CD4-positive, CD25-positive, alpha-beta regulatory T cell (primary cell): ENCODE results near the gene ARHGDIA. TPM values are rescaled to one million over a fixed set of nuclear protein-coding genes. Genes with fewer than 3 reads are reported as not detected.

ENCODE experiments used
- ATAC-seq, 2 donors: fragments of 150-1000 bp; cut with Tn5 transposase; one replicate each; pipeline ENCODE4 v1.10.0; 2021; ENCODE audit warnings: low read depth in 2 of 2, moderate number of reproducible peaks in 2 of 2, moderate library complexity in 1 of 2
- DNase-seq, 3 donors: peaks; one replicate each; pipeline versions ENCODE4 v3.0.0 to v3.0.0-alpha.2; 2012 to 2022; ENCODE audit warnings: mixed read lengths in 1 of 3
- H3K27ac ChIP-seq: one replicate; pipeline ENCODE4 v1.7.0; 2013; ENCODE audit warnings: mild to moderate bottlenecking, low read length; ENCODE audit not compliant: insufficient read depth, poor library complexity, severe bottlenecking
- H3K27me3 ChIP-seq: one replicate; pipeline ENCODE4 v1.7.0; 2013; ENCODE audit warnings: low read length; ENCODE audit not compliant: control insufficient read depth, insufficient read depth
- H3K36me3 ChIP-seq: one replicate; pipeline ENCODE4 v1.7.0; 2013; ENCODE audit warnings: mild to moderate bottlenecking, low read length, moderate library complexity; ENCODE audit not compliant: control insufficient read depth, insufficient read depth
- H3K4me1 ChIP-seq: 2 replicates; pipeline ENCODE4 v1.7.0; 2013; ENCODE audit warnings: mild to moderate bottlenecking, low read length; ENCODE audit not compliant: insufficient read depth, control insufficient read depth, poor library complexity, severe bottlenecking
- H3K4me3 ChIP-seq: one replicate; pipeline ENCODE4 v1.7.0; 2013; ENCODE audit warnings: low read depth, mild to moderate bottlenecking, low read length, moderate library complexity
- H3K9me3 ChIP-seq, 2 experiments: 1 replicate in 1 of 2; 2 replicates in 1 of 2; pipeline ENCODE4 v1.7.0; 2013; ENCODE audit warnings: low read length in 2 of 2, mild to moderate bottlenecking in 1 of 2, moderate library complexity in 1 of 2; ENCODE audit not compliant: control insufficient read depth in 2 of 2
- H3K27ac Mint-ChIP-seq, 3 donors: one replicate each; pipeline ENCODE4 v1.8.0; 2020 to 2022; ENCODE audit warnings: mild to moderate bottlenecking in 3 of 3, mixed read lengths in 3 of 3, moderate library complexity in 2 of 3
- H3K27me3 Mint-ChIP-seq: one replicate; pipeline ENCODE4 v1.8.0; 2022; ENCODE audit warnings: mild to moderate bottlenecking, mixed read lengths
- H3K36me3 Mint-ChIP-seq: one replicate; pipeline ENCODE4 v1.8.0; 2020; ENCODE audit warnings: mixed read lengths
- H3K4me1 Mint-ChIP-seq, 4 donors: one replicate each; pipeline ENCODE4 v1.8.0; 2020 to 2022; ENCODE audit warnings: mixed read lengths in 4 of 4, mild to moderate bottlenecking in 1 of 4
- H3K4me3 Mint-ChIP-seq, 4 donors: one replicate each; pipeline ENCODE4 v1.8.0; 2020 to 2022; ENCODE audit warnings: mild to moderate bottlenecking in 4 of 4, mixed read lengths in 4 of 4, moderate library complexity in 3 of 4
- H3K9me3 Mint-ChIP-seq, 7 donors: one replicate each; pipeline ENCODE4 v1.8.0; 2020 to 2022; ENCODE audit warnings: mixed read lengths in 7 of 7, mild to moderate bottlenecking in 3 of 7, moderate library complexity in 2 of 7
- polyA plus RNA-seq, 4 donors: library from polyadenylated mRNA; unstranded; fragments of 300-500 nt; fragmentation: Illumina TruSeq; gene quantifications; one replicate each; pipeline ENCODE4 v1.2.3, GENCODE V29; 2021
- total RNA-seq: library from RNA; stranded (reverse); gene quantifications from one replicate; pipeline ENCODE4 v1.2.3, GENCODE V29; 2022

Gene ARHGDIA
- total and polyA plus RNA-seq, 5 donors from 2014 or later: 91.4 to 578 (median 107) TPM

- H3K27ac Mint-ChIP-seq: peak overlapping the region; percentile 84 to 98 (median 93)
- H3K36me3 Mint-ChIP-seq: no peaks in the 10 kb centered on the region
- H3K9me3 Mint-ChIP-seq: no peaks in the 10 kb centered on the region
- H3K4me1 Mint-ChIP-seq: peaks cover 5 to 29% (median 12%) of the 10 kb centered on the region in 4 donors
- H3K36me3 ChIP-seq: no peaks in the 10 kb centered on the region
- peaks cover 24% of the 10 kb centered on the region for H3K4me1 ChIP-seq
- H3K9me3 ChIP-seq: no peaks in the 10 kb centered on the region
- H3K4me3 Mint-ChIP-seq: peak overlapping the region; percentile 91 to 97 (median 95)
- peak overlapping the region; percentile 71 for H3K4me3 ChIP-seq
- DNase-seq (peak in 2 of 3 donors; percentile 34 to 49), ATAC-seq (peak; percentile 7 to 22)
- H3K27ac ChIP-seq: peak overlapping the region; percentile 72
- H3K27me3 Mint-ChIP-seq: no peaks in the 10 kb centered on the region
- no peaks in the 10 kb centered on the region for H3K27me3 ChIP-seq
Measured at GRCh38 chr17:81832608-81833159, 38.5 kb downstream of the ARHGDIA start.

GRCh38 chr17:81831957-81832607 lies 39.1 kb downstream of the ARHGDIA start:
- Histone ChIP-seq H3K27ac (peak overlapping the region; percentile 72), H3K27me3 (no peaks in the 10 kb centered on the region), H3K36me3 (no peaks in the 10 kb centered on the region), H3K9me3 (no peaks in the 10 kb centered on the region), H3K4me1 (peaks cover 24% of the 10 kb centered on the region), H3K4me3 (peak overlapping the region; percentile 71)
- ATAC-seq (peak; percentile 43 to 50), DNase-seq (peak; percentile 22 to 71 (median 58))
- peaks cover 5 to 29% (median 12%) of the 10 kb centered on the region in 4 donors for H3K4me1 Mint-ChIP-seq
- no peaks in the 10 kb centered on the region for H3K36me3 Mint-ChIP-seq
- H3K9me3 Mint-ChIP-seq: no peaks in the 10 kb centered on the region
- peak overlapping the region; percentile 84 to 98 (median 93) for H3K27ac Mint-ChIP-seq
- H3K27me3 Mint-ChIP-seq: no peaks in the 10 kb centered on the region
- H3K4me3 Mint-ChIP-seq: peak overlapping the region; percentile 91 to 97 (median 95)

- Mint-ChIP-seq H3K4me3 (peak overlapping the region; percentile 91 to 97 (median 95)), H3K4me1 (peaks cover 5 to 29% (median 12%) of the 10 kb centered on the region in 4 donors), H3K27me3 (no peaks in the 10 kb centered on the region), H3K9me3 (no peaks in the 10 kb centered on the region), H3K36me3 (no peaks in the 10 kb centered on the region), H3K27ac (peak overlapping the region in 2 of 3 donors; percentile 93 to 98)
- peak overlapping the region; percentile 72 for H3K27ac ChIP-seq
- ATAC-seq (no peak), DNase-seq (peak in 1 of 3 donors; percentile 12)
- no peaks in the 10 kb centered on the region for H3K36me3 ChIP-seq
- no peaks in the 10 kb centered on the region for H3K9me3 ChIP-seq
- H3K4me3 ChIP-seq: peak overlapping the region; percentile 71
- no peaks in the 10 kb centered on the region for H3K27me3 ChIP-seq
- H3K4me1 ChIP-seq: peaks cover 24% of the 10 kb centered on the region
Measured at GRCh38 chr17:81831563-81831956, 39.6 kb downstream of the ARHGDIA start.

GRCh38 chr17:81829858-81830257 lies 41.3 kb downstream of the ARHGDIA start:
- Mint-ChIP-seq H3K27me3 (no peaks in the 10 kb centered on the region), H3K27ac (peak overlapping the region in 1 of 3 donors; percentile 26), H3K4me3 (peak overlapping the region in 1 of 4 donors; percentile 54), H3K36me3 (peaks cover 4% of the 10 kb centered on the region), H3K4me1 (peaks cover 5 to 33% (median 13%) of the 10 kb centered on the region in 4 donors), H3K9me3 (peaks cover 0 to 2% (median 0%) of the 10 kb centered on the region in 7 donors)
- no peaks in the 10 kb centered on the region for H3K36me3 ChIP-seq
- ATAC-seq (no peak), DNase-seq (no peak)
- H3K27ac ChIP-seq: no peak overlapping the region
- H3K4me1 ChIP-seq: peaks cover 24% of the 10 kb centered on the region
- H3K27me3 ChIP-seq: no peaks in the 10 kb centered on the region
- no peak overlapping the region for H3K4me3 ChIP-seq
- H3K9me3 ChIP-seq: no peaks in the 10 kb centered on the region

GRCh38 chr17:81828656-81829055 lies 42.5 kb downstream of the ARHGDIA start:
- no peak for ATAC-seq
- no peak overlapping the region for H3K4me3 ChIP-seq
- DNase-seq: no peak

GRCh38 chr17:81825841-81826466 lies 45.2 kb downstream of the ARHGDIA start:
- H3K4me3 Mint-ChIP-seq: no peak overlapping the region
- no peak for ATAC-seq
- H3K27ac Mint-ChIP-seq: no peak overlapping the region
- H3K4me3 ChIP-seq: no peak overlapping the region
- peaks cover 3% of the 10 kb centered on the region for H3K36me3 ChIP-seq
- H3K27ac ChIP-seq: no peak overlapping the region
- no peaks in the 10 kb centered on the region for H3K27me3 ChIP-seq
- no peaks in the 10 kb centered on the region for H3K4me1 ChIP-seq
- H3K4me1 Mint-ChIP-seq: peaks cover 0 to 18% (median 4%) of the 10 kb centered on the region in 4 donors
- peaks cover 0 to 2% (median 0%) of the 10 kb centered on the region in 7 donors for H3K9me3 Mint-ChIP-seq
- H3K36me3 Mint-ChIP-seq: peaks cover 8% of the 10 kb centered on the region
- no peak for DNase-seq
- H3K9me3 ChIP-seq: no peaks in the 10 kb centered on the region
- no peaks in the 10 kb centered on the region for H3K27me3 Mint-ChIP-seq

More at GRCh38 chr17:81828656-81829055, 42.5 kb downstream of the ARHGDIA start:
- H3K4me3 Mint-ChIP-seq: peak overlapping the region in 1 of 4 donors; percentile 89
- H3K9me3 ChIP-seq: no peaks in the 10 kb centered on the region
- no peaks in the 10 kb centered on the region for H3K36me3 ChIP-seq
- H3K27ac ChIP-seq: no peak overlapping the region
- peaks cover 6% of the 10 kb centered on the region for H3K36me3 Mint-ChIP-seq
- no peaks in the 10 kb centered on the region for H3K27me3 Mint-ChIP-seq
- H3K9me3 Mint-ChIP-seq: peaks cover 0 to 2% (median 0%) of the 10 kb centered on the region in 7 donors
- H3K4me1 Mint-ChIP-seq: peaks cover 5 to 31% (median 13%) of the 10 kb centered on the region in 4 donors
- H3K4me1 ChIP-seq: peaks cover 19% of the 10 kb centered on the region
- no peaks in the 10 kb centered on the region for H3K27me3 ChIP-seq
- H3K27ac Mint-ChIP-seq: peak overlapping the region in 1 of 3 donors; percentile 65

GRCh38 chr17:81824595-81824994 lies 46.5 kb downstream of the ARHGDIA start:
- DNase-seq: no peak

More at GRCh38 chr17:81824595-81824994, 46.5 kb downstream of the ARHGDIA start:
- Histone ChIP-seq H3K4me3 (no peak overlapping the region), H3K4me1 (no peaks in the 10 kb centered on the region), H3K36me3 (peaks cover 3% of the 10 kb centered on the region), H3K27me3 (no peaks in the 10 kb centered on the region), H3K9me3 (no peaks in the 10 kb centered on the region), H3K27ac (no peak overlapping the region)
- Mint-ChIP-seq H3K9me3 (peaks cover 0 to 2% (median 0%) of the 10 kb centered on the region in 7 donors), H3K4me3 (no peak overlapping the region), H3K36me3 (peaks cover 8% of the 10 kb centered on the region), H3K27ac (no peak overlapping the region), H3K4me1 (peaks cover 0 to 14% (median 4%) of the 10 kb centered on the region in 4 donors), H3K27me3 (no peaks in the 10 kb centered on the region)
- no peak for ATAC-seq
